Mammary epithelial cell (primary cell): ENCODE results near the gene NFAT5.

Experiments
- EZH2 ChIP-seq: IDR thresholded peaks from 2 replicates; pipeline ENCODE4 v1.6.1; 2012; ENCODE audit warnings: low read length, inconsistent platforms, borderline replicate concordance
- TF ChIP-seq, protein P1 (sequence below), 2 donors: IDR thresholded peaks in 1 of 2; conservative IDR thresholded peaks in 1 of 2; 2 replicates each; pipeline ENCODE4 v1.5.1; 2011 to 2012; ENCODE audit warnings: inconsistent platforms in 2 of 2, low read length in 2 of 2, mild to moderate bottlenecking in 2 of 2, control low read depth in 1 of 2, low read depth in 1 of 2; ENCODE audit not compliant: insufficient read depth in 1 of 2; ENCODE audit errors: extremely low read depth in 1 of 2

DNA sequence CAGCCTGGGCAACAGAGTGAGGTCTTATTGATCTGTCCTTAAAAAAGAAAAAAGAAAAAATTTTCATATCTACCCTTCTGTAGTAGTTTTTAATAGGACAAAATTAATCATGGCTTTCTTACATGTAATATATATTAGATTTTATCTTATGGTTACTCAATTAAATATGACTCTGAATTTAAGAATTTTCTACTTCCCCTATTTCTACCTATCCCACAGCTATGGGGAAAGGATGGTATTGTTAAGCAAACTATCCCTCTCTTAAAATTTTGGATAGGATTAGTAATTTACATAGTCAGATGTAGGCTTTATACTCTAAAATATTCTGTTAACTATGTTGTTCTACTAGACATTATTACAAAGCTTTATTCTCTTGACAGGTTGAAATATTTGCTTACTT, 98.1 kb downstream of the NFAT5 start:
- TF ChIP-seq, protein P1, sequence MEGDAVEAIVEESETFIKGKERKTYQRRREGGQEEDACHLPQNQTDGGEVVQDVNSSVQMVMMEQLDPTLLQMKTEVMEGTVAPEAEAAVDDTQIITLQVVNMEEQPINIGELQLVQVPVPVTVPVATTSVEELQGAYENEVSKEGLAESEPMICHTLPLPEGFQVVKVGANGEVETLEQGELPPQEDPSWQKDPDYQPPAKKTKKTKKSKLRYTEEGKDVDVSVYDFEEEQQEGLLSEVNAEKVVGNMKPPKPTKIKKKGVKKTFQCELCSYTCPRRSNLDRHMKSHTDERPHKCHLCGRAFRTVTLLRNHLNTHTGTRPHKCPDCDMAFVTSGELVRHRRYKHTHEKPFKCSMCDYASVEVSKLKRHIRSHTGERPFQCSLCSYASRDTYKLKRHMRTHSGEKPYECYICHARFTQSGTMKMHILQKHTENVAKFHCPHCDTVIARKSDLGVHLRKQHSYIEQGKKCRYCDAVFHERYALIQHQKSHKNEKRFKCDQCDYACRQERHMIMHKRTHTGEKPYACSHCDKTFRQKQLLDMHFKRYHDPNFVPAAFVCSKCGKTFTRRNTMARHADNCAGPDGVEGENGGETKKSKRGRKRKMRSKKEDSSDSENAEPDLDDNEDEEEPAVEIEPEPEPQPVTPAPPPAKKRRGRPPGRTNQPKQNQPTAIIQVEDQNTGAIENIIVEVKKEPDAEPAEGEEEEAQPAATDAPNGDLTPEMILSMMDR (conservative IDR thresholded peaks at IDR 0.05 in 1 of 2, IDR thresholded peaks at IDR 0.05 in 1 of 2; ENCODE audit: extremely low read depth in 1 of 2, insufficient read depth in 1 of 2, low read depth in 1 of 2, low read length in 2 of 2), result no peak
- no peak for TF ChIP-seq EZH2
